Lower lobe of right lung (tissue), 2 donors: ENCODE data around the gene SEMA3G. TPM values are rescaled to one million over a fixed set of nuclear protein-coding genes. Genes with fewer than 3 reads are reported as not detected.

Experiments used
- ATAC-seq, 2 donors: fragments of 200-7000 bp; cut with Tn5 transposase; one replicate each; pipeline ENCODE4 v1.9.1; 2020 to 2022; ENCODE audit warnings: mild to moderate bottlenecking in 2 of 2, moderate library complexity in 2 of 2
- DNase-seq: peaks from one replicate; pipeline ENCODE4 v3.0.0-alpha.2; 2020
- H3K27ac ChIP-seq: fragments of 200-600 bp; one replicate; pipeline ENCODE4 v1.8.0; 2022
- H3K27me3 ChIP-seq: fragments of 200-600 bp; one replicate; pipeline ENCODE4 v1.8.0; 2022; ENCODE audit warnings: low read depth
- H3K36me3 ChIP-seq: fragments of 200-600 bp; one replicate; pipeline ENCODE4 v1.8.0; 2022; ENCODE audit warnings: mild to moderate bottlenecking
- H3K4me1 ChIP-seq: fragments of 200-600 bp; one replicate; pipeline ENCODE4 v1.8.0; 2022
- H3K4me3 ChIP-seq: fragments of 200-600 bp; one replicate; pipeline ENCODE4 v1.8.0; 2022; ENCODE audit warnings: mild to moderate bottlenecking
- H3K9me3 ChIP-seq: fragments of 200-600 bp; one replicate; pipeline ENCODE4 v1.8.0; 2022
- intact Hi-C: fragments of 100-400 bp; cut with DNase I; formaldehyde crosslinking; loops from one replicate; pipeline ENCODE4 v1.11.0; 2022
- total RNA-seq: library from RNA; stranded (reverse); fragmentation: NEBNext Ultra II Directional; extraction: Animal tissue kit (Norgen Biotek cat#: 25700); gene quantifications from one replicate; pipeline ENCODE4 v1.2.1, GENCODE V29; 2021
- TF ChIP-seq, protein P1 (sequence below): fragments of 200-600 bp; IDR thresholded peaks from one replicate; pipeline ENCODE4 v1.8.0; 2022; ENCODE audit warnings: antibody characterized with exemption, mild to moderate bottlenecking
- donor health status: DM: no; HTN: yes; CAD: no; lungs with severe emphysema.

Gene SEMA3G
- total RNA-seq, 1 donor from 2014 or later, result 23.6 TPM

DNA sequence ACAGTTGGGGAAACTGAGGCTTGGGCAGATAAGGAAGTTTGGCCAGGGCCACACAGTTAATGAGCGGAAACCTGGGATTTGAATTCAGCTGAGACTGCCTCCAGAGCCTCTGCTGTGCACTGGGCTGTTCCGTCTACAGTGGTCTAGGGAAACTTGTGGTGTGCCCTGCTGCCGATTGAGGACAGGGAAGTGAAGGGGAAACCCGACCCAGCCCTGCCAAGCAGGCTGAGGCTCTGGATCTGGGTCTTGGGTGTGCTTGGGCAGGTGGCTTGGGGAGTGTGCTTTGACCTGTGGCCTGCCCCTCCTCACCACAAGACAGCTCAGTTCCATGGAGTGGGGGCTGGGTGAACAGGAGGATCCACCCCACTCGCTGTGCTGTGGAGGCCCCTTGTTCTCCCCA lies 28.1 kb upstream of the SEMA3G start:
- DNase-seq (no peak), ATAC-seq (no peak)
- TF ChIP-seq, protein P1, sequence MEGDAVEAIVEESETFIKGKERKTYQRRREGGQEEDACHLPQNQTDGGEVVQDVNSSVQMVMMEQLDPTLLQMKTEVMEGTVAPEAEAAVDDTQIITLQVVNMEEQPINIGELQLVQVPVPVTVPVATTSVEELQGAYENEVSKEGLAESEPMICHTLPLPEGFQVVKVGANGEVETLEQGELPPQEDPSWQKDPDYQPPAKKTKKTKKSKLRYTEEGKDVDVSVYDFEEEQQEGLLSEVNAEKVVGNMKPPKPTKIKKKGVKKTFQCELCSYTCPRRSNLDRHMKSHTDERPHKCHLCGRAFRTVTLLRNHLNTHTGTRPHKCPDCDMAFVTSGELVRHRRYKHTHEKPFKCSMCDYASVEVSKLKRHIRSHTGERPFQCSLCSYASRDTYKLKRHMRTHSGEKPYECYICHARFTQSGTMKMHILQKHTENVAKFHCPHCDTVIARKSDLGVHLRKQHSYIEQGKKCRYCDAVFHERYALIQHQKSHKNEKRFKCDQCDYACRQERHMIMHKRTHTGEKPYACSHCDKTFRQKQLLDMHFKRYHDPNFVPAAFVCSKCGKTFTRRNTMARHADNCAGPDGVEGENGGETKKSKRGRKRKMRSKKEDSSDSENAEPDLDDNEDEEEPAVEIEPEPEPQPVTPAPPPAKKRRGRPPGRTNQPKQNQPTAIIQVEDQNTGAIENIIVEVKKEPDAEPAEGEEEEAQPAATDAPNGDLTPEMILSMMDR, result no peak
- peaks cover 84% of the 10 kb centered on the region for H3K36me3 ChIP-seq
- no peak overlapping the region for H3K4me3 ChIP-seq
- no peaks in the 10 kb centered on the region for H3K9me3 ChIP-seq
- no peaks in the 10 kb centered on the region for H3K27me3 ChIP-seq
- intact Hi-C loops, result no loop called here
- H3K4me1 ChIP-seq, result peaks cover 54% of the 10 kb centered on the region
- H3K27ac ChIP-seq, result peak overlapping the region; percentile 8

DNA sequence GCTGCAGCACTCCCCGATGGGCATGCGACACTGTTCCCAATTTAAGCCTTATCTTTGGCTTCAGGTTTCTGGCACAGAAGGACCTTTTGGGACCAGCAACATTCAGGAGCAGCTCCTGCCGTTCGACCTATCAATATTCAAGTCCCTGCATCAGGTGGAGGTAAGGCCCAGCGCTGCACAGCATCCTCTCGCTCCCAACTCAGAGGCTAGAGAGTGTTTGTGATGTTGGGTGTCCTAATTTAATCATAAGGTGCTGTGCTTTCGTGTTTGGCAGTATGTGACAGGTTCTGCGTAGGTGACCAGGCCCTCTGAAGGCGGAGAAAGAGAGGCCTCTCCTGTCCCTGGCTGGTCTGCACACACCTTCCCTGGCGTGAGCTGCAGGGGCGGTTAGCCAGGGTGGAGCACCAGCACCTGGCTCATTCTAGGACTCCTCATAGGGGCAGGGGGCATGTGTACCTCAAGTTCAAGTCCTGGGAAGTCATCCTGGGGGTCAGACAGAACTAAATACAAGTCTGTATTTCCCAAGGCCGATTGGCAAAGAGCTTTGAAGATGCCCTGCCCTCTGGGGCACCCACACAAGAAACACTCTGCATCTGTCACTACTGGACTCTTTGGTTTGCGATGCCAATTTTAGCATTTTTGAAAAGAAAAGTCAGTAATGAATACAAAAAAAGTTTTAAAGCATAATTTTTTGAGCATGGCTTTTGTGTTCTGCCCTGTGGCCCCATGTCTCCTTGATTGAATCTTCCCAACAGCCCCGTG lies 27.5 kb upstream of the SEMA3G start:
- H3K36me3 ChIP-seq, result peaks cover 82% of the 10 kb centered on the region
- no peaks in the 10 kb centered on the region for H3K9me3 ChIP-seq
- H3K27ac ChIP-seq, result peak overlapping the region; percentile 8
- intact Hi-C loops, result no loop called here
- TF ChIP-seq, protein P1, result no peak
- H3K4me3 ChIP-seq, result no peak overlapping the region
- H3K4me1 ChIP-seq, result peaks cover 55% of the 10 kb centered on the region
- DNase-seq (no peak), ATAC-seq (no peak)
- H3K27me3 ChIP-seq, result no peaks in the 10 kb centered on the region

DNA sequence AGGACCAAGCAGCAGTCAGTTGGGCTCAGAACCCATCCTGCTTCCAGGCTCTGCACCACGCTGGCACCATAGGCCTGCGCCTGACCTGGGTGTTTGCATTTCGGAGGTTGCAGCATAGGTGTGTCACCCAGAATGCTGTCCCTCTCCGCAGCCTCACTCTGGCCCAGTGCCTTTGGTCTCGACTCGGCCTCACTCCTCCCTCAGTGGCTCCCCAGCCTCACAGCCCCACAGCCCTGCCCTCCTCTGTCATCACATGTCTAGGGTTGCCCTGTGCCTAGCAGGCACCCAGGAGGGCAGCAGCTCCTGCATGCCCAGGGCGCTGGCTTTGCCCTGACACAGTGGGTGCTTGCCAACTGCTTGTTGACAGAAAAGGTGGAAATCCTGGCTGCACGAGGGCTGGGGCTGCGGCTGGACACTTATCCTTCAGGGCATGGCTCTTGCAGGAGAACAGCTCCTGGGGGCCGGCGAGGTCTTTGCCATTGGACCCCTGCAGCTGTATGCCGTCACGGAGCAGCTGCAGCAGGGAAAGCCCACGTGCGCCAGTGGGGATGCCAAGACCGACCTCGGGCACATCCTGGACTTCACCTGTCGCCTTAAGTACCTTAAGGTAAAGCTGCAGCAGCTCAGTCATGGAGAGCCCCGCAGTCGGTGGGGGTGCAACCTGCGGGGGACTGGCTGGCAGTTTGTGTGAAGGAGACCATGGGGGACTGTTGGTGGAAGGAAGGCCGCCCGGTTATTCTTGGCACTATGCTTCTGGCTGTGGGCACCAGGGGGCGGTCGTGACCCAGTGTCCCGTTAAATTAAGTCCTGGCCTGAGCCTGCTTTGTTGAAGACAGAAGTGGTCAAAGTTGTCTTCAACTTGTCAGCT lies 26.7 kb upstream of the SEMA3G start:
- TF ChIP-seq, protein P1, result peak; percentile 83
- Histone ChIP-seq H3K36me3 (peaks cover 74% of the 10 kb centered on the region), H3K27ac (no peak overlapping the region), H3K27me3 (no peaks in the 10 kb centered on the region), H3K4me3 (no peak overlapping the region), H3K9me3 (no peaks in the 10 kb centered on the region), H3K4me1 (peaks cover 55% of the 10 kb centered on the region)
- intact Hi-C loops, result no loop called here
- peak; percentile 82 for DNase-seq
- peak; percentile 84 to 87 for ATAC-seq

DNA sequence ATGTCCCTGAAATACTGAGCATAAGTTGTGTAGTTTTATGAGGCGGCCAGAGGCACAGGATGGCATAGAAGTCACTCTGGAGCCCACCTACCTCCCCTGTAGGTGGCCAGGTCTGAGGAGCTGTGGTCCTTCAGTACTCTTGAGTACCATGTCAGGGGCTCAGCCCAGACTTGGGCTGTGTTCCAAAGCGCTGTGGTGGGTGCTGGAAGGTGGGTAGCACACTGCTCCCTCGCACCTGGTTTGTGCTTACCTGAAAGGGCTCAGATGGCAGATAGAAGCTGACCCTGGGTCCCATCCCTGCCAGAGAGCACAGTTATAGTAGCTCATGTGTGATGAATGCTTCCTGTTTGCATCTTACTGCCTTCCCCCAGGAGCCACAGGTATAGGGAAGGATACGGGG lies 26.0 kb upstream of the SEMA3G start:
- TF ChIP-seq, protein P1, result no peak
- H3K27ac ChIP-seq, result peak overlapping the region; percentile 21
- no peak for DNase-seq
- no peaks in the 10 kb centered on the region for H3K9me3 ChIP-seq
- H3K36me3 ChIP-seq, result peaks cover 70% of the 10 kb centered on the region
- H3K27me3 ChIP-seq, result no peaks in the 10 kb centered on the region
- ATAC-seq, result no peak
- H3K4me3 ChIP-seq, result no peak overlapping the region
- intact Hi-C loops, result no loop called here
- H3K4me1 ChIP-seq, result peaks cover 48% of the 10 kb centered on the region

DNA sequence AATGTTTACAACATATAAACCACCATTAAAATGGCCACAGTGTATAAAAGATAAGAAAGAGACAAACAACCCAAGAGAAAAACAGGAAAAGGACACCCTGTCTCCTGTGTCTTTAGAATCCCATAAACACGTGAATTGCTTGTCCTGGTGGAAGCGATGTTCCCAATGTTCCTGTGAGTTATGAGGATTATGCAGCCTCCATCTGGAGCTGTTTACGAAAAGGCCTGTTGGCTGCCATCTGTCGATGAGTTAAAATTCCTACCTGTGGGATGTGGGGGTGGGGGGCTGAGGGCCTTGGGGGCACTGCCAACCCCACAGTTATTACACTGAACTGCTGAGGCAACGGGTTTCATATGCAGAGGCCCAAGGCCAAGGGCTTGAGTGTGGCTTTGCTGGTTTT lies 24.1 kb upstream of the SEMA3G start:
- TF ChIP-seq, protein P1, result no peak
- ATAC-seq (no peak), DNase-seq (no peak)
- no peak overlapping the region for H3K27ac ChIP-seq
- H3K27me3 ChIP-seq, result no peaks in the 10 kb centered on the region
- H3K4me1 ChIP-seq, result peaks cover 39% of the 10 kb centered on the region
- H3K4me3 ChIP-seq, result no peak overlapping the region
- intact Hi-C loops, result no loop called here
- peaks cover 70% of the 10 kb centered on the region for H3K36me3 ChIP-seq
- no peaks in the 10 kb centered on the region for H3K9me3 ChIP-seq
